ENCODE data around the gene PHACTR4. TPM values are rescaled to one million over a fixed set of nuclear protein-coding genes. Genes with fewer than 3 reads are reported as not detected.
A peak's percentile ranks its signal among the peaks of the same experiment; 100 is the strongest.
"Not testable (repeated sequence)": the region's sequence is repeated elsewhere in the genome, so short reads cannot be mapped to it uniquely, and the experiment has no call there.

The PHACTR4 gene
- total RNA-seq, 3 donors from 2014 or later: 47.6 to 62.3 (median 54.8) TPM

DNA sequence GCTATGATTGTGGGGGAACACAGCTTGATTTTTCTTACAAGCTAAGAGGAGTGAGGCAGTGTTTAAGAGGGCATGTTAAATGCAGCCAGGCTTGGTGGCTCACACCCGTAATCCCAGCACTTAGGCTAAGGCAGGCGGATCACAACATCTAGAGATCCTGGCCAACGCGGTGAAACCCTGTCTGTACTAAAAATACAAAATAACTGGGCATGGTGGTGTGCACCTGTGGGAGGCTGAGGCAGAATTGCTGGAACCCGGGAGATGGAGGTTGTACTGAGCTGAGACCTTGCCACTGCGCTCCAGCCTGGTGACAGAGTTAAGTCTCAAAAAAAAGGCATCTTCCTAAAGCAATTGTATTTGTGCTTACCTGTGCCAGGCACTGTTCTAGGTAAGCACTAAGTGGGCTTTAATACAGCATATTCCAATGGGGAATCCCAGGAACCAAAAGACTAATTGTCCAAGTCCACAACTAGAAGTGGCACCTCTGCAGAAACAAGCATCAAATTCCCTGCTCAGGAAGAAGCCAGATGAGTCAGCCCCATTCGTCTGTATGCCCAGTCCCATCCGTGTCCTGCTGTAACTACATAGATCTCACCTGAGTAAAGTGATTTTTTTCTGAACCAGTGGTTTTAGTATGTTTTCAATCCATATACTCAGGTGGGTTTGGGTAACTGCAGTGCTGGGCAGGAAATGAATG lies 140.9 kb downstream of the PHACTR4 start:
- intact Hi-C loops (cut with DNase I, micrococcal nuclease): loop anchor here in 1 of 2 donors (10.0 kb wide), 1 partner anchor 94 kb away; no protein-coding TSS in a partner anchor
- H3K36me3 ChIP-seq (ENCODE audit: low read depth): peaks cover 6% of the 10 kb centered on the region
- TF ChIP-seq, protein P1, sequence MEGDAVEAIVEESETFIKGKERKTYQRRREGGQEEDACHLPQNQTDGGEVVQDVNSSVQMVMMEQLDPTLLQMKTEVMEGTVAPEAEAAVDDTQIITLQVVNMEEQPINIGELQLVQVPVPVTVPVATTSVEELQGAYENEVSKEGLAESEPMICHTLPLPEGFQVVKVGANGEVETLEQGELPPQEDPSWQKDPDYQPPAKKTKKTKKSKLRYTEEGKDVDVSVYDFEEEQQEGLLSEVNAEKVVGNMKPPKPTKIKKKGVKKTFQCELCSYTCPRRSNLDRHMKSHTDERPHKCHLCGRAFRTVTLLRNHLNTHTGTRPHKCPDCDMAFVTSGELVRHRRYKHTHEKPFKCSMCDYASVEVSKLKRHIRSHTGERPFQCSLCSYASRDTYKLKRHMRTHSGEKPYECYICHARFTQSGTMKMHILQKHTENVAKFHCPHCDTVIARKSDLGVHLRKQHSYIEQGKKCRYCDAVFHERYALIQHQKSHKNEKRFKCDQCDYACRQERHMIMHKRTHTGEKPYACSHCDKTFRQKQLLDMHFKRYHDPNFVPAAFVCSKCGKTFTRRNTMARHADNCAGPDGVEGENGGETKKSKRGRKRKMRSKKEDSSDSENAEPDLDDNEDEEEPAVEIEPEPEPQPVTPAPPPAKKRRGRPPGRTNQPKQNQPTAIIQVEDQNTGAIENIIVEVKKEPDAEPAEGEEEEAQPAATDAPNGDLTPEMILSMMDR (IDR thresholded peaks at IDR 0.05): no peak
- no peak overlapping the region for H3K4me3 ChIP-seq
- H3K9me3 ChIP-seq: no peaks in the 10 kb centered on the region
- no peak for DNase-seq
- no peak for ATAC-seq
- peaks cover 46% of the 10 kb centered on the region for H3K4me1 ChIP-seq (ENCODE audit: low read depth)

DNA sequence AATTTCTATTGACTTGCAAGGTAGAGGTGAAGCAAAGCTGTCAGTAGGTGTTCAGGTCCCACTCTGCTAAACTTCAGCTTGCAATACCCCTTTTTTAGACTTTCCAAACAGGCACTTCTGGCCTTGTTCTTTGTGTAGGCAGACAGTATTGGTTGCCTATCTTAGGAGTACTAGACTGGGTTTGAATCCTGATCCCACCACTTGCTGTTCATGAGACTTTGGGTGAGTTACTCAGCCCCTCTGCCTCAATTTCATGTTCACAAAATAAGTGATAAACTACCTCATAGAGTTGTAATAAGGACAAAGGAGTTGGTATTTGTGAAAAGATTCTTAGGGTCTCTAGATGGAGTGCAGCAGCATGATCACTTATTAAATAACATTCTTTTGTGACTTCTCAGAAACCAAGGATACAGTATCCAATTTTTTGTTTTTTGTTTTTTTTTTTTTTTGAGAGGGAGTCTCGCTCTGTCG lies 141.5 kb downstream of the PHACTR4 start:
- H3K4me3 ChIP-seq: no peak overlapping the region
- ATAC-seq (no peak), DNase-seq (no peak)
- peaks cover 6% of the 10 kb centered on the region for H3K36me3 ChIP-seq (ENCODE audit: low read depth)
- intact Hi-C loops (cut with DNase I, micrococcal nuclease): loop anchor here in 1 of 2 donors (10.0 kb wide), 1 partner anchor 94 kb away; no protein-coding TSS in a partner anchor
- no peaks in the 10 kb centered on the region for H3K9me3 ChIP-seq
- TF ChIP-seq, protein P1 (IDR thresholded peaks at IDR 0.05): no peak
- peaks cover 46% of the 10 kb centered on the region for H3K4me1 ChIP-seq (ENCODE audit: low read depth)

DNA sequence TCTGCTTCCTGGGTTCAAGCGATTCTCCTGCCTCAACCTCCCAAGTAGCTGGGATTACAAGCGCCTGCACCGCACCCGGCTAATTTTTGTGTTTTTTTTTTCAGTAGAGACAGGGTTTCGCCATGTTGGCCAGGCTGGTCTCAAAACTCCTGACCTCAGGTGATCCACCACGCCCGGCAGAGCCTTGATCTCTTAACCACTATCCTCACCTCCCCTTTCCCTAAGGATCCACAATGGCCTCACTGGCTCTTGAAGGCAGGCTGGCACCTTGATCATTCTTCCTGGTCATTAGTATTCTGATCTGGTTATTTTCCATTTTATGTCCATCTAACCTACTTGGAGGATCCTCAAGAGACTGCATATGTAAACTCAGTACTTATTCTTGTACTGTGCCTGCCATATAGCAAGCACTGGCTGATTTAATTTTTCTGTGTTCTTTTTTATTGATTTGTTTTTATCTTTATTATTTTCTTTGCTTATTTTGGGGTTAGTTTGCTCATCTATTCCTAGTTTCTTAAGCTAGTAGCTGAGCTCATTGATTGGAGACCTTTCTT lies 142.6 kb downstream of the PHACTR4 start:
- DNase-seq: no peak
- peaks cover 6% of the 10 kb centered on the region for H3K36me3 ChIP-seq (ENCODE audit: low read depth)
- TF ChIP-seq, protein P1 (IDR thresholded peaks at IDR 0.05): no peak
- H3K4me1 ChIP-seq (ENCODE audit: low read depth): peaks cover 41% of the 10 kb centered on the region
- no peak for ATAC-seq
- intact Hi-C loops (cut with DNase I, micrococcal nuclease): loop anchor here in 1 of 2 donors (10.0 kb wide), 1 partner anchor 93 kb away; no protein-coding TSS in a partner anchor
- H3K4me3 ChIP-seq: no peak overlapping the region
- no peaks in the 10 kb centered on the region for H3K9me3 ChIP-seq

DNA sequence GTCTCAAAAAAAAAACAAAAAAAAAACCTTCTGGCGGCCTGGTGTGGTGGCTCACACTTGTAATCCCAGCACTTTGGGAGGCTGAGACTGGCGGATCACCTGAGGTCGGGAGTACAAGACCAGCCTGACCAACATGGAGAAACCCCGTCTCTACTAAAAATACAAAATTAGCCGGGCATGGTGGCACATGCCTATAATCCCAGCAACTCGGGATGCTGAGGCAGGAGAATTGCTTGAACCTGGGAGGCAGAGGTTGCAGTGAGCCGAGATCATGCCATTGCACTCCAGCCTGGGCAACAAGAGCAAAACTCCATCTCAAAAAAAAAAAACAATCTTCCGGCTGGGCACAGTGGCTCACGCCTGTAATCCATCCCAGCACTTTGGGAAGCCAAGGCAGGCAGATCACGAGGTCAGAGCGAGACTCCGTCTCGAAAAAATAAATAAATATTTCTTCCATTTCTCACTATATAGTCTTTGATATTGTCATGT lies 144.9 kb downstream of the PHACTR4 start:
- intact Hi-C loops (cut with DNase I, micrococcal nuclease): loop anchor here in 1 of 2 donors (10.0 kb wide), 1 partner anchor 90 kb away; no protein-coding TSS in a partner anchor
- not testable (repeated sequence) for DNase-seq; ATAC-seq; H3K9me3 ChIP-seq; H3K4me3 ChIP-seq; H3K36me3 ChIP-seq (ENCODE audit: low read depth)
- H3K4me1 ChIP-seq (ENCODE audit: low read depth): peaks cover 26% of the 10 kb centered on the region

DNA sequence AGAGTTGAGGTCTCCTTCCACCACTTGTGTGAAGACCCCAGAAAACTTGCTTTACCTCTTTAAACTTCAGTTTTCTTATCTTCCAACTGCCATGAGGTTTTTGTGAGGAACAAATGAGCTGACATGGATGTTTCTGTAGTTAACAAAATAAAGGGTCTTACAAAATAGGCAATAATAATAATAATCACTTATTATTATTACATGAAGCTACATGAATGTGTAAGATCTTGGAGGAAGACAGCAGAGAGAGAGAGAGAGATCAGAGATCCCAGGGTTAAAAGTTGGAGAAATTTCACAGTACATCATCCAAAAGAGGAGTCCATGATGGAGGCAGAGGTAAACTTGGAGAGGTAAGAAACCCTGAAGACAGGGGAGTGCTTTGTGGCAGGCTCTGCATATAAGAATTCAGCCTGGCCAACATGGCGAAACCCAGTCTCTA lies 147.0 kb downstream of the PHACTR4 start:
- H3K36me3 ChIP-seq (ENCODE audit: low read depth): no peaks in the 10 kb centered on the region
- no peak overlapping the region for H3K4me3 ChIP-seq
- DNase-seq: no peak
- intact Hi-C loops (cut with DNase I, micrococcal nuclease): loop anchor here in 1 of 2 donors (10.0 kb wide), 1 partner anchor 88 kb away; no protein-coding TSS in a partner anchor
- no peaks in the 10 kb centered on the region for H3K9me3 ChIP-seq
- ATAC-seq: no peak
- H3K4me1 ChIP-seq (ENCODE audit: low read depth): peaks cover 13% of the 10 kb centered on the region
- TF ChIP-seq, protein P1 (IDR thresholded peaks at IDR 0.05): no peak

DNA sequence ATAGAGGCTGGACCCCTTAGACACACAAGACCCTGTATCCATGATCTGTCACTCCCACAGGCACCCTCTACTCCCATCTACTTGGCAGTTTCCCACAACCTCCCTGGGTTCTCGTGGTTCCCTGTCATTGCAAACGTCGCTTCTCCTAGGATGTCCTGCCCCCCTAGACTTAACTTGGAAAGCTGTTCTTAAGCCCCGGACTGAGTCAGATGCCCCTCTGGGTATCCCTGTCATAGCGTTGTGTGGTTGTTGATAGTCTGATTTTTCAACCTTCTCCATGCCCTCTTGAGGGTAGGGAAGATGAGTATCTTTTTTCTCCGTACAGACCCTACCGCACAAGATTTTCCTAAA lies 148.1 kb downstream of the PHACTR4 start:
- TF ChIP-seq, protein P1 (IDR thresholded peaks at IDR 0.05): no peak
- Histone ChIP-seq H3K4me3 (no peak overlapping the region), H3K9me3 (no peaks in the 10 kb centered on the region), H3K36me3 (ENCODE audit: low read depth) (no peaks in the 10 kb centered on the region), H3K4me1 (ENCODE audit: low read depth) (peaks cover 11% of the 10 kb centered on the region)
- intact Hi-C loops (cut with DNase I, micrococcal nuclease): loop anchor here in 1 of 2 donors (10.0 kb wide), 1 partner anchor 87 kb away; no protein-coding TSS in a partner anchor
- DNase-seq: no peak
- ATAC-seq: peak; percentile 1
